Measurements from ENCODE around the gene MRPS12. TPM values are rescaled to one million over a fixed set of nuclear protein-coding genes. Genes with fewer than 3 reads are reported as not detected.
A peak's percentile ranks its signal among the peaks of the same experiment; 100 is the strongest.
"Not testable (repeated sequence)": the region's sequence is repeated elsewhere in the genome, so short reads cannot be mapped to it uniquely, and the experiment has no call there.

Gene MRPS12
- polyA plus RNA-seq, 3 donors: 17.2 to 81.5 (median 73.0) TPM

DNA sequence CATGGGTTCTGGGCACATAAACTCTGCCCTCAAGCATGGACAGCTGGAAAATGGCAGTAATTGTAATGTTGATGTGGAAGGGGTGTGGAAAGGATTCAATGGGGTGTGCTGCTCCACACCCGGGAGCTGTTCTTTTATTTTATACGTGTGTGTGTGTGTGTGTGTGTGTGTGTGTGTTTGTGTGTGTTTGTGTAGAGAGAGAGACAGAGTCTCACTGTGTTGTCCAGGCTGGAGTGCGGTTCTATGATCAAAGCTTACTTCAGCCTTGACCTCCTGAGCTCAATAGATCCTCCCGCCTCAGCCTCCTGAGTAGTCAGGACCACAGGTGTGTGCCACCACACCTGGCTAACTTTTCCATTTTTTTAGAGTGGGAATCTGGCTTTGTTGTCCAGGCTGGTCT is 2.8 kb downstream of the MRPS12 start:
- Histone ChIP-seq H3K9me3 (replicated peaks in 1 of 2; ENCODE audit: control insufficient read depth in 1 of 2, insufficient read depth in 1 of 2, low read length in 2 of 2) (peaks cover 0 to 15% of the 10 kb centered on the region in 2 donors), H3K9ac (ENCODE audit: insufficient read depth, low read length, poor library complexity, severe bottlenecking) (no peak overlapping the region), H3K79me2 (ENCODE audit: insufficient read depth, low read length) (peaks cover 27% of the 10 kb centered on the region), H3K27me3 (ENCODE audit: control insufficient read depth in 2 of 2, insufficient read depth in 2 of 2, low read length in 2 of 2) (no peaks in the 10 kb centered on the region), H3K4me3 (replicated peaks in 1 of 3; ENCODE audit: low read depth in 2 of 3, low read length in 3 of 3) (no peak overlapping the region), H2AFZ (ENCODE audit: insufficient read depth, low read depth, low read length, poor library complexity, severe bottlenecking) (no peak overlapping the region), H3K36me3 (replicated peaks in 1 of 2; ENCODE audit: control insufficient read depth in 1 of 2, insufficient read depth in 2 of 2, low read length in 2 of 2) (peaks cover 10 to 18% of the 10 kb centered on the region in 2 donors), H3K27ac (ENCODE audit: low read depth in 1 of 2, low read length in 2 of 2) (no peak overlapping the region), H3K4me2 (replicated peaks; ENCODE audit: extremely low read depth, low read length, poor library complexity, severe bottlenecking) (no peak overlapping the region), H4K20me1 (ENCODE audit: insufficient read depth, low read length) (no peaks in the 10 kb centered on the region), H3K4me1 (ENCODE audit: control insufficient read depth in 1 of 2, insufficient read depth in 2 of 2, low read length in 2 of 2) (peaks cover 16 to 25% of the 10 kb centered on the region in 2 donors)
- Mint-ChIP-seq H3K27me3 (ENCODE audit: low read depth in 3 of 3) (peaks cover 0 to 2% (median 1%) of the 10 kb centered on the region in 3 donors), H3K27ac (no peak overlapping the region), H3K4me1 (peaks cover 15% of the 10 kb centered on the region), H3K4me3 (no peak overlapping the region), H3K9me3 (peaks cover 11 to 22% (median 18%) of the 10 kb centered on the region in 7 donors), H3K36me3 (peaks cover 12 to 25% of the 10 kb centered on the region in 2 donors)
- intact Hi-C loops (cut with micrococcal nuclease): loop anchor here (5.0 to 10.0 kb wide), 3 partner anchors 36 to 529 kb away; partner anchors contain the start of genes FAM98C (in 1 of the 2), NFKBIB (in 1 of the 2) and SIRT2 (in 1 of the 2)
- TF ChIP-seq CTCF (IDR thresholded peaks at IDR 0.05): no peak
- WGBS (ENCODE audit: insufficient coverage): 63% methylated on average over 4 of the region's 4 CpGs
- DNase-seq: no peak

GRCh38 chr19:38939957-38940356 is 9.2 kb downstream of the MRPS12 start:
- peaks cover 0 to 1% of the 10 kb centered on the region in 2 donors for H3K36me3 Mint-ChIP-seq
- Histone ChIP-seq H3K27ac (ENCODE audit: low read depth in 1 of 2, low read length in 2 of 2) (no peak overlapping the region), H3K27me3 (ENCODE audit: control insufficient read depth in 2 of 2, insufficient read depth in 2 of 2, low read length in 2 of 2) (no peaks in the 10 kb centered on the region), H4K20me1 (ENCODE audit: insufficient read depth, low read length) (no peaks in the 10 kb centered on the region), H3K4me3 (replicated peaks in 1 of 3; ENCODE audit: low read depth in 2 of 3, low read length in 3 of 3) (no peak overlapping the region), H3K4me1 (ENCODE audit: control insufficient read depth in 1 of 2, insufficient read depth in 2 of 2, low read length in 2 of 2) (peaks cover 0 to 2% of the 10 kb centered on the region in 2 donors), H3K9me3 (replicated peaks in 1 of 2; ENCODE audit: control insufficient read depth in 1 of 2, insufficient read depth in 1 of 2, low read length in 2 of 2) (peaks cover 0 to 7% of the 10 kb centered on the region in 2 donors), H3K36me3 (replicated peaks in 1 of 2; ENCODE audit: control insufficient read depth in 1 of 2, insufficient read depth in 2 of 2, low read length in 2 of 2) (no peaks in the 10 kb centered on the region), H3K79me2 (ENCODE audit: insufficient read depth, low read length) (no peaks in the 10 kb centered on the region), H3K9ac (ENCODE audit: insufficient read depth, low read length, poor library complexity, severe bottlenecking) (peak overlapping the region; percentile 27), H2AFZ (ENCODE audit: insufficient read depth, low read depth, low read length, poor library complexity, severe bottlenecking) (peak overlapping the region; percentile 29), H3K4me2 (replicated peaks; ENCODE audit: extremely low read depth, low read length, poor library complexity, severe bottlenecking) (no peak overlapping the region)
- H3K4me3 Mint-ChIP-seq: no peak overlapping the region
- peaks cover 2 to 9% (median 9%) of the 10 kb centered on the region in 7 donors for H3K9me3 Mint-ChIP-seq
- no peak for TF ChIP-seq CTCF (IDR thresholded peaks at IDR 0.05)
- no peak for DNase-seq
- peaks cover 5 to 8% (median 6%) of the 10 kb centered on the region in 3 donors for H3K27me3 Mint-ChIP-seq (ENCODE audit: low read depth in 3 of 3)
- H3K4me1 Mint-ChIP-seq: peaks cover 13% of the 10 kb centered on the region
- WGBS (ENCODE audit: insufficient coverage): 14% methylated on average over 4 of the region's 5 CpGs
- intact Hi-C loops (cut with micrococcal nuclease): loop anchor here in 1 of 2 donors (10.0 kb wide), 2 partner anchors 305 to 535 kb away; partner anchors contain the start of gene FAM98C
- H3K27ac Mint-ChIP-seq: no peak overlapping the region

DNA sequence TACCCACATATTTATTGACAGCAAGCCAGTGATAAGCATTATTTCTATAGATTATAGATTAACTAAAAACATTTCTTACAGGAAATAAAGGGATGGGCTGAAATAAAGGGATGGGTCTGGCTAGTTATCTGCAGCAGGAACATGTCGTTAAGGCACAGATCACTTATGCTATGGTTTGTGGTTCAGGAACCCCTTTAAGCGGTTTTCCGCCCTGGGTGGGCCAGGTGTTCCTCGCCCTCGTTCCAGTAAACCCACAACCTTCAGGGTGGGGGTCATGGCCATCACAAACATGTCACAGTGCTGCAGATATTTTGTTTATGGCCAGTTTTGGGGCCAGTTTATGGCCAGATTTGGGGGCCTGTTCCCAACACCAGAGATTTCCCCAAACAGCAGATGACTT is 10.7 kb downstream of the MRPS12 start:
- H3K79me2 ChIP-seq (ENCODE audit: insufficient read depth, low read length); intact Hi-C loops (cut with micrococcal nuclease); H3K4me3 ChIP-seq (replicated peaks in 1 of 3; ENCODE audit: low read depth in 2 of 3, low read length in 3 of 3); H3K9ac ChIP-seq (ENCODE audit: insufficient read depth, low read length, poor library complexity, severe bottlenecking); H3K27ac Mint-ChIP-seq; H3K27ac ChIP-seq (ENCODE audit: low read depth in 1 of 2, low read length in 2 of 2); H3K9me3 Mint-ChIP-seq; H3K36me3 ChIP-seq (replicated peaks in 1 of 2; ENCODE audit: control insufficient read depth in 1 of 2, insufficient read depth in 2 of 2, low read length in 2 of 2); H4K20me1 ChIP-seq (ENCODE audit: insufficient read depth, low read length); H3K9me3 ChIP-seq (replicated peaks in 1 of 2; ENCODE audit: control insufficient read depth in 1 of 2, insufficient read depth in 1 of 2, low read length in 2 of 2); DNase-seq; H2AFZ ChIP-seq (ENCODE audit: insufficient read depth, low read depth, low read length, poor library complexity, severe bottlenecking); H3K27me3 Mint-ChIP-seq (ENCODE audit: low read depth in 3 of 3); H3K36me3 Mint-ChIP-seq; H3K4me2 ChIP-seq (replicated peaks; ENCODE audit: extremely low read depth, low read length, poor library complexity, severe bottlenecking); H3K4me1 ChIP-seq (ENCODE audit: control insufficient read depth in 1 of 2, insufficient read depth in 2 of 2, low read length in 2 of 2); H3K27me3 ChIP-seq (ENCODE audit: control insufficient read depth in 2 of 2, insufficient read depth in 2 of 2, low read length in 2 of 2): not testable (repeated sequence)
- peak overlapping the region in 1 of 2 donors; percentile 1 for H3K4me3 Mint-ChIP-seq
- 100% methylated on average over 3 of the region's 5 CpGs for WGBS (ENCODE audit: insufficient coverage)
- H3K4me1 Mint-ChIP-seq: peaks cover 13% of the 10 kb centered on the region
